Esophagus muscularis mucosa (tissue), 3 donors: Measurements from ENCODE around the gene PKP4.

ENCODE experiments used
- POLR2A ChIP-seq: fragments of 450-650 bp; IDR thresholded peaks from one replicate; pipeline ENCODE4 v1.6.1; 2017; ENCODE audit warnings: antibody characterized with exemption, moderate library complexity, mild to moderate bottlenecking, low read depth
- POLR2AphosphoS5 ChIP-seq, 2 donors: sonication (generic); formaldehyde crosslinking; IDR thresholded peaks; one replicate each; pipeline ENCODE4 v1.6.1; 2017; ENCODE audit warnings: antibody characterized with exemption in 2 of 2
- TF ChIP-seq, protein P1 (sequence below), 3 experiments: fragments of 200-600 bp in 2 of 3; fragments of 450-650 bp in 1 of 3; sonication (generic) in 2 of 3; IDR thresholded peaks; one replicate each; pipeline ENCODE4 v1.5.1; 2017 to 2019; ENCODE audit warnings: antibody characterized with exemption in 3 of 3, mild to moderate bottlenecking in 2 of 3, moderate library complexity in 1 of 3

DNA sequence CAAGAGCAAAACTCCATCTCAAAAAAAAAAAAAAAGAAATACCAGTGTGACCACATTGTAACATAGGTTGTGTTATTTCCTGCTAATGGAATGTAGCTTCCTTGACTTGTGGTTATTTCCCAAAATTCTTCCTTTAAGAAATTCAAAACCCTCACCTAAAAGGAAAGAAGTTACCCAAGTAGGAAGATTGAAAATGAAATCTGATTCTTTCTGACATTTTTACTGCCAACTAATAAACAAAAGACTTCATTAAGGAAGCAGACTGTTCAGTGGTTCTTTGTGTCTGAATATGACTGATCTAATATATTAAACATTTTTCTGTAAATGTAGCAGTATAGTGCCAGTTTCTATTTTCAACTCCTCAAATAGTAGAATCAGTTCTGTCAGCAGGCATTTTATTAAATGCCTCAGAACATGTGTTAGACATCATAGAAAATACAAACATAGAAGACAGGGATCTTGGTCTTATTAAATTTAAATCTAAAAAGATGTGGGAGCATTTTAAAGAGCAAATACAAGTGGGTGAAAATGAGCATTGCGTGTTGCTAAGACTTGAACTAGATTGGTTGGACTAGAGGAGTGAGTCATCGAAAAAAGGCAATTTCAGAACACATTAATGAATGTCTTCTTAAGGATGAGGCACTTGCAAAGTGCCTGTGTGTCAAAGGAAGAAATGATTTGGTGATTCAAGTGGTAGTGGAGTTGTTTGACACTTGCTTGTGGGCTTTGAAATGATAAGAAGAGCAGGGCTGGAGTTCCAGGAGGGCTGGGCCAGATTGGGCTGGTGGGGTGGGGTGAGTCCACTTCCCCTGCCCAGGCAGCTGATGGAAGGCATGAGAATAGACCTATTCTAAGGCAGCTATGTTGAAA lies 53.4 kb downstream of the PKP4 start:
- no peak for TF ChIP-seq POLR2AphosphoS5 (IDR thresholded peaks at IDR 0.05)
- TF ChIP-seq, protein P1, sequence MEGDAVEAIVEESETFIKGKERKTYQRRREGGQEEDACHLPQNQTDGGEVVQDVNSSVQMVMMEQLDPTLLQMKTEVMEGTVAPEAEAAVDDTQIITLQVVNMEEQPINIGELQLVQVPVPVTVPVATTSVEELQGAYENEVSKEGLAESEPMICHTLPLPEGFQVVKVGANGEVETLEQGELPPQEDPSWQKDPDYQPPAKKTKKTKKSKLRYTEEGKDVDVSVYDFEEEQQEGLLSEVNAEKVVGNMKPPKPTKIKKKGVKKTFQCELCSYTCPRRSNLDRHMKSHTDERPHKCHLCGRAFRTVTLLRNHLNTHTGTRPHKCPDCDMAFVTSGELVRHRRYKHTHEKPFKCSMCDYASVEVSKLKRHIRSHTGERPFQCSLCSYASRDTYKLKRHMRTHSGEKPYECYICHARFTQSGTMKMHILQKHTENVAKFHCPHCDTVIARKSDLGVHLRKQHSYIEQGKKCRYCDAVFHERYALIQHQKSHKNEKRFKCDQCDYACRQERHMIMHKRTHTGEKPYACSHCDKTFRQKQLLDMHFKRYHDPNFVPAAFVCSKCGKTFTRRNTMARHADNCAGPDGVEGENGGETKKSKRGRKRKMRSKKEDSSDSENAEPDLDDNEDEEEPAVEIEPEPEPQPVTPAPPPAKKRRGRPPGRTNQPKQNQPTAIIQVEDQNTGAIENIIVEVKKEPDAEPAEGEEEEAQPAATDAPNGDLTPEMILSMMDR (IDR thresholded peaks at IDR 0.05): no peak
- TF ChIP-seq POLR2A: no peak
